GM19035 (cell line): Measurements from ENCODE around the gene GCK.
"Not testable (repeated sequence)": the region's sequence is repeated elsewhere in the genome, so short reads cannot be mapped to it uniquely, and the experiment has no call there.

ENCODE experiments used
- ATAC-seq: cut with Tn5 transposase; IDR thresholded peaks from one replicate; pipeline ENCODE4 v1.9.1; 2021; ENCODE audit not compliant: unreplicated experiment

GCK gene

DNA sequence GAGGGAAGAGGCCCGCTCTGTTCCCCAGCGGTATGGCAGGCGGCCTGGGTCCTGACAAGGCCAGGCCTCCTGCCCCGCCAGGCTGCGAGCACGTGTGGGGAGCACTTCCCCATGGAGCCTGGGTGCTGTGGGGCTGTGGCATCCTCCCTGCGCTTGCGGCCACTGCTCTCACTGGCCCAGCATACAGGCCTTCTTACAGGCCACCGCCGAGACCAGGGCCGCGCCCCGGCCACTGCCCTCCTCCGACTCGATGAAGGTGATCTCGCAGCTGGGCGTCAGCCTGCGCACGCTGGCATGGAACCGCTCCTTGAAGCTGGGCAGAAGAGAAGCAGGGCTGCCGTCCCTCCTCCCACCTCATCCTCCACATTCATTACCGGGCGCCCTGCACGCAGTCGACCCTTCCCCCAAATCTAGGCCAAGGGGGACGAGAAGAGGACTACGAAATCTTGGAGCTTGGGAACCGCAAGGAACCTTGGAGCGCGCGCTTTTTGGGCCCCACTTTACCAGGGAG, 44.2 kb downstream of the GCK start:
- ATAC-seq = no peak

DNA sequence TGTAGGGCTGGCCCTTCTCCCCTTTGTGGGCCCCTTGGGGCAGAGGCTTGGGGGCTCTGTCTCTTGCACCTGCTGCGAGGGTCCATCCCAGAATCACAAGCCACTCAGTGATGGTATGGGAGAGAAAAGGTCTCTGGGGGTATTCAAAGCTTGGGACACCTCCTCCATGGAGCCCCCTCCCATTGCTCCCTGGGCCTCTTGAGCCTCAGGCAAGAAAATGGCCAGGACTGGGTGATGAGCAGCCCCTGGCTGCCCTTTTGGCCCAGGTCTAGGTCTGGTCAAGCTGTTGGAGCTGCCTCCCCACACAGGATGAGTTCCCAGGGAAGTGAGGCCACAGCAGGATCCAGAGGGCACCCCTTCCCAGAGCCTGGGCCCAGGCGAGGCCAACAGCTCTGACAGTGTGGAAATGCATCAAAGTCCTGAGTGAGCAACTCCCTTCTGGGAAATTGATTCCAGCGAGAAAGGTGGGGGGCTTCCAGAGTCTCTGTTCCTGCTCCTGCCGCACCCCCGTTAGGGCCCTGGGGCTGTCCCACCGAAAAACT, 44.7 kb downstream of the GCK start:
- no peak for ATAC-seq

GRCh38 chr7:44143646-44144250, 45.5 kb downstream of the GCK start:
- ATAC-seq = no peak

GRCh38 chr7:44142028-44142427, 47.2 kb downstream of the GCK start:
- no peak for ATAC-seq

DNA sequence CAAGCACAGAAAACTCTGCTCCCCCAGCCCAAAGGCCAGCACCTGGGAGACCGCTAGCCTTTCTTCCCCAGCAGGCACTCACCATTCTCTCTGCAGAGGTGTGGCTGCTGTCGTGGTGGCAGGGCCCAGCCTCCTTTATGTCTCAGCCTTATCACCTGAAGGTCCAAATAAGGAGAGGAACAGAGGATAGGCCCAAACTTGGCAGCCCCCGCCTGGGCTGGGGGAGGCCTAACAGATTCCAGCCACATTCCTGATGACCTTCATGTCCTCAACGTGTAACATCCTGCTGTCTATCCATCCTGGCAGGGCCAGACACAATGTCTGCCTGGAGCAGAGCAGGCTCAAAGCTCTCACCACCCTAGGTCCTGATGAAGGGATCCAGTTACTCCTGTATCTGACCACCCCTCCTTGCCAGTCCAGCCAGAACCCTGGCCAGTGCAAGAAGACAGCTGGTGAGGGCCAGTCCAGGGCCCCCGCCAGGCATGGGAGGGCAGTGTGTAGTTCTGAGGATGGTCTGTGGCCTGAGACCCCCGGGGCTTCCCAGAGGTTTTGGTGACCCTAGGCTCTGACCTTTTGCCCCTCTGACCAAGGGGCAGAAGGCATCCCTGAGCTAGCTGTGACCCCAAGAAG, 47.9 kb downstream of the GCK start, which contains the start of gene MYL7:
Gene MYL7, minus strand, starts transcription at position 112 of the 630 bp plus-strand sequence. Its CDS starts 27 bp downstream, at position 85.
- ATAC-seq = no peak

GRCh38 chr7:44140341-44140740, 48.9 kb downstream of the GCK start:
- no peak for ATAC-seq

- no peak for ATAC-seq
Measured at GRCh38 chr7:44139311-44140010, 49.8 kb downstream of the GCK start.

GRCh38 chr7:44138698-44139097, 50.5 kb downstream of the GCK start:
- no peak for ATAC-seq

DNA sequence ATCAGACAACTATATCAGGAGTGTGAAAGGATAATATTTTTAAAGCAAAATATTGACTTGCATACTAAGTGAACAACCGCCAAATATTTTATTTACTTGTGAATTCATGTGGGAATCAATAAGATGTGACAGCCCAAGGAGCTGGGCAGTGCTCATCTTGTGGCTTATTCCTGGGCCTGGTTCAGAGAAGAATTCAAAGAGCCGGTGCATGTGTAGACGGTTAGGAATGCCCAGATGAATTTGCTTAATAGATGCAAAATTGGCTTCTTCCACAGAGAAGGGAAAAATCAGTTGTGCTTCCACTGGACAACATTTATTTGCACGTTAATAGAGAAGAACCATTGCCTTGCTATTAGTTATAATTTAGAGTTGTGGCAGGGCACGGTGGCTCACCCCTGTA, 52.5 kb downstream of the GCK start:
- ATAC-seq = no peak

- ATAC-seq = no peak
Measured at GRCh38 chr7:44134943-44135628, 54.2 kb downstream of the GCK start.

GRCh38 chr7:44133295-44133694, 55.9 kb downstream of the GCK start:
- no peak for ATAC-seq

- ATAC-seq = no peak
Measured at GRCh38 chr7:44132039-44132438, 57.2 kb downstream of the GCK start.

DNA sequence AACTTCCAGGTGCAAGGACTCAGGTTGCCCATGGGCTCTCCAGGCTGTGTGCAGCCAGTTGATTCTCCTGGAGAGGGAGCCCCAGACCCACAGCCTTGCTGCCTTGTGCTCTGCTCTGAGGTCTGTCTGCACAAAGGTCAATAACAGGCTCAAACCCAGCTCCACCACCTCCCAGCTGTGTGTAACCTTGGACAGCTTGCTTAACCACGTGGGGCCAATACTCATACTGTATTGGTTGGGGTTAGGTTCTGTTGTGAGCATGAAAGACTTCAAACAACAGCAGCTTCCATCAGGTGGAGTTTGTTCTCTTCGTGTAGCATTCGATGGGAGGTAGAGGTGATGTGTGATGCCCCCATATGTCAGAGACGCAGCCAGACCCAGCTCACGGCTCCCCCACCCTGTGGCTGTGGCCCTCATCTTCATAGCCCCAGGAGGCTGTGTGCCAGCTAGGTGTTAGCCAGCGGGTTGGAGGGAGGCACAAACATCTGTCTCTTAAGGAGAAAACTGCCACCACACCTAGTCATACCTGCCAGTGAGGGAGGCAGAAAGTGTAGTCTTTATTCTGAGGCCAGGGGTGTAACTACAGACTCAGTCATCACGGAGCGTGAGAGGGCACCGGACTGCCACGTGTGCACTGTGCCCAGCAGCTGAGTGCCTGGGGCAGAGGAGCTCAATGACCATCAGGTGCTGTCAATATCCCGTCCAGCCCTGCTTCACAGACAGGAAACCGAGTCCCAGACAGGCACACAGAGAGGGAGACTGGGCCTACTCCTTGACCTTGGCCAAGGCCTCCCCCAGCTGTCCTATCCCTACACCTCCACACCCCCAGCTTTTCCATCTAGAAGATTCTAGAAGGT, 57.8 kb downstream of the GCK start:
- no peak for ATAC-seq

DNA sequence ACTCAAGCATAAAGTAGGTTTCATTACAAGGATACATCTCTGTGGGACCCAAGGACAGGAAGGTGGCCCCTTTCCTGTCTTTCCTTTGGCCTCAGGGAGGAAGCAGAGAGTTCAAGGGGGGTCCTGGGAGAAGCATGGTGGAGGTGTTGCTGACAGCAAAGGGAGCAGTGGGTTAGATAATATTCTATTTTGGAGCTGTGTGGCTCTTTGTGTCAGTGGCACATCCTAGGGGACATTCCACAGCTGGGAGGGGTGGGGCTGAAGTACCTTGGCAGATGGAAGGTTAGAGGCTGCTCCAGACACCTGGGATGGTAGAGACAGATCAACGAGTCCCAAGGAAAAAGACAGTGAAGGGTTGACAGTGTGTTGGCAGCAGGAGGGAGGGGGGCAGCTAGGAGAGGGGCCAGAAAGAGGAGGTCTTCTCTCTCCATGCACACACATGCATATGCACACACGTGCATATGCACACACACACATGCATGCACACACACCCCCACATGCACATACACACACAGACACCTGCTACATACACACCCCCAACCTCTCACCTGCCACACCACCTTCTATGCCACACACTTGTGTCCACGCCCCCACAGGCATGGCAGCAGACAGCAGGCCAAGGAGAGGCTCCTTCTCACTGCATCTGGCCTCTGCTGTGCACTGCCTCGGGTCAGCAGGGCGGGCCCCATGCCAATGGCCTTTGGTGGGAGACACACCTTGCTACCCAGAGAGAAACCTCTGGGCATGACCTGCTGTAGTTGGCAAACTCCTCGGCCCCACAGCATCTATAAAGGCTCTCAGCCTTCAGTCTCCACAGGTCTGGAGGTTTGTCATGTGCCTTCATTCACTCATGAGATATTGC, 60.3 kb downstream of the GCK start:
- ATAC-seq = no peak

DNA sequence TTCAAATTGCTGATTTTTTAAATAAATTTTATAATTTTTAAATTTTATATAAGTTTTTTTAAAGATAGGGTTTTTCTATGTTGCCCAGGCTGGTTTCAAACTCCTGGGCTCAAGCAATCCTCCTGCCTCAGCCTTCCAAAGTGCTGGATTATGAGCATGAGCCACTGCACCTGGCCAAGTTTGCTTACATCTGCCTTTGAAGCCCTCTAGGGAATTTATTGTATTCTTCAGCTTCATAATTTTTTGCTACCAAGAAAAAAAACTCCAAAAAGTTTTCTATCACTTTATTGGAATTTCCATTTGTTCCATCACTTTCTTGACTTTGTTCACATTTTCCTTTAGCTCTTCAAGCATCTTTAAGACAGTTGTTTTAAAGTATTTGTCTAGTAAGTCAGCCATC, 62.1 kb downstream of the GCK start:
- ATAC-seq = no peak

- not testable (repeated sequence) for ATAC-seq
Measured at GRCh38 chr7:44126574-44126973, 62.7 kb downstream of the GCK start.

- no peak for ATAC-seq
Measured at GRCh38 chr7:44124822-44125202, 64.4 kb downstream of the GCK start.

DNA sequence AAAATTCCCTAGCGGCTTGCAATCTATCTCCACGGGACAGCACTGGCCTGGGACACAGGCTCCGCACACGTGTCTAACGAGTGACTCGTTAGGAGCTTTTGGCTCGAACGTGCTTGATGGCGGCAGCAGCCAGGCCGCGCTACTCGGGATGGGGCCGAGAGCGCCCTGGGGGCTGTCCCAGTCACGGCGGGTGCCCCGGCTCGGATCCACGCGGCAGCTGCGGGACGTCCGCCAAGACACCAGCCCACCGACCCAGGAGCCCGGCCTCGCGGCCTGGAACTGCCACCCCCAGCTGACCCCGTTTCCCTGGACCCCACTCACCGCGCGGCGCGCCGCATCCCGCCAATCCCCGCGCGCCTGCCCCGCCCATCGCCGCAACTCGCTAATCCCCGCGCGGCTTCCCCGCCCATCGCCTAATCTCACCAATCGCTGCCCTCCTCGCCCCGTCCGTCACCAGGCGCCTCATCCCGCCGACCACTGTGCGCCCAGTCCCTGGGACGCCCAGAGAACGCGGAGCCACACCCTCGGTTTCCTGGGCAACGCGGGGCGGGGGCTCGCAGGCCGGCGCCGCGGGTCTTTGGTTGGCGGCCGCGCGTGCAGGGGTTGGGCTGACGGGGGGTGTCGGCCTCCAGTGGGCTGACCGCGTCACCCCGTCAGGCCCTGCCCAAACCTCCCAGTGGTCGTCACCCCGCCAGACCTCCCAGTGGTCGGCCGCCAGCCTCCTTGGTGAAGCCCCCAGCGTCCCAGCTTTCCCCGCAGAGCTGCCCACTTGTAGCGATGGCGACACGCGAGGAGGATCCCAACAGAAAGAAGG, 65.8 kb downstream of the GCK start, which contains the start of gene POLD2:
Gene POLD2, minus strand, starts transcription at position 359 of the 814 bp plus-strand sequence. CDS start 1,495 bp downstream, outside the sequence.
- ATAC-seq = peak; percentile 98
